Left forelimb (tissue), 1 donor: Measurements from ENCODE around the gene NEIL3.

Experiments
- DNase-seq: peaks from one replicate; pipeline ENCODE4 v3.0.0-alpha.2; 2018; ENCODE audit warnings: low spot score

Gene NEIL3, protein sequence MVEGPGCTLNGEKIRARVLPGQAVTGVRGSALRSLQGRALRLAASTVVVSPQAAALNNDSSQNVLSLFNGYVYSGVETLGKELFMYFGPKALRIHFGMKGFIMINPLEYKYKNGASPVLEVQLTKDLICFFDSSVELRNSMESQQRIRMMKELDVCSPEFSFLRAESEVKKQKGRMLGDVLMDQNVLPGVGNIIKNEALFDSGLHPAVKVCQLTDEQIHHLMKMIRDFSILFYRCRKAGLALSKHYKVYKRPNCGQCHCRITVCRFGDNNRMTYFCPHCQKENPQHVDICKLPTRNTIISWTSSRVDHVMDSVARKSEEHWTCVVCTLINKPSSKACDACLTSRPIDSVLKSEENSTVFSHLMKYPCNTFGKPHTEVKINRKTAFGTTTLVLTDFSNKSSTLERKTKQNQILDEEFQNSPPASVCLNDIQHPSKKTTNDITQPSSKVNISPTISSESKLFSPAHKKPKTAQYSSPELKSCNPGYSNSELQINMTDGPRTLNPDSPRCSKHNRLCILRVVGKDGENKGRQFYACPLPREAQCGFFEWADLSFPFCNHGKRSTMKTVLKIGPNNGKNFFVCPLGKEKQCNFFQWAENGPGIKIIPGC

DNA sequence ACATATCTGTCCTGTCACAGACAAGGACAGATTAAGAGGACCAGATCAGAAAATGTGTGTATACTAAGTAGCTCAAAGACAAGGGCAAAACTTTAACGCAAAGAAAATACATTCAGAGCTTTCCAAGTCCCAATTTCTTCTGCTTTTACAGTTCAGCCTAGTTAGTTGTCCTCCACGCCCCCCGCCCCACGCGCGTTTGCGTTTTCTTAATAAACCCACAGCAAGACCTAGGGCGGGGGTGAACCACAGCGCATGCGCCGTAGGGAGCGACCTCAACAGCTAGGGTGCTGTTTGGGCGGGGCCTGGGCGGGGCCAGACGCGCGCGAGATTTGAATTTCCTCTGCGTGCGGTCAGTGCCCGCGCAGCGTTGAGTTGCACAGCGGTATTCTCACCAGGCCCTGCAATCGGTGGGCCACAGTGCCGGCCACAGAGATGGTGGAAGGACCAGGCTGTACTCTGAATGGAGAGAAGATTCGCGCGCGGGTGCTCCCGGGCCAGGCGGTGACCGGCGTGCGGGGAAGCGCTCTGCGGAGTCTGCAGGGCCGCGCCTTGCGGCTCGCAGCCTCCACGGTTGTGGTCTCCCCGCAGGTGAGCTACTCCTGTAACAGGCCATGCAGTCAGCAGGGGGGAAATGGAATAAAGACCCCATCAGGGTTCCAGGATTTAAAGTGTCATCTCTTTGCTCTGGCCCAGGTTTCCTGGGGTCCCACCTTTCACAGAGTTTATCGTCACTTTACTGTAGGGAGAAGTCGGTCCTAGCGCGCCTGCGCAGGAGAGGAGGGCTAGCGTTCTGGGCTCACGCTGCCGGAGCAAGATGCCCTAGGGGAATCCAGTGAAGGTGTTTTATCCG, at the start of gene NEIL3:
TSS of gene NEIL3 (plus strand) at position 353 of the 850 bp plus-strand sequence. CDS start at position 433, 80 bp downstream.
- peak; percentile 92 for DNase-seq

DNA sequence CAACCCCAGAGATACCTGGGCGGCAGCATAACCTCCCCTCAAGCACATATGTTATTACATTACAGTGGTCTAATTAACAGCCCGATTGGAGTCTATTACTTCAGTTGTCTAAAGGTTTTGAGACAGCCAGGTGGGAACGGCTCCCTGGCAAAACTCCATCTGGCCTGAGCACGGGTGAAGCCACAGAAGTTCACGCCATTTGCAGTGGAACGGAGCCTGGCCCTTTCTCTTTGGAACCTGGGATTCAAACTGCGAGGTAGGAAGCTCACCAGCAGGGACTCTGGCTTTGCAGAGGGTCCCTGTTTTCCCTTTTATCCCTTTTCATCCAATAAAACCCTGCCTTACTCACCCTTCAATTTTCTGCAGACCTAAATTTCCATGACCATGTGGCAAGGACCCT, 45.9 kb upstream of the NEIL3 start:
- no peak for DNase-seq

DNA sequence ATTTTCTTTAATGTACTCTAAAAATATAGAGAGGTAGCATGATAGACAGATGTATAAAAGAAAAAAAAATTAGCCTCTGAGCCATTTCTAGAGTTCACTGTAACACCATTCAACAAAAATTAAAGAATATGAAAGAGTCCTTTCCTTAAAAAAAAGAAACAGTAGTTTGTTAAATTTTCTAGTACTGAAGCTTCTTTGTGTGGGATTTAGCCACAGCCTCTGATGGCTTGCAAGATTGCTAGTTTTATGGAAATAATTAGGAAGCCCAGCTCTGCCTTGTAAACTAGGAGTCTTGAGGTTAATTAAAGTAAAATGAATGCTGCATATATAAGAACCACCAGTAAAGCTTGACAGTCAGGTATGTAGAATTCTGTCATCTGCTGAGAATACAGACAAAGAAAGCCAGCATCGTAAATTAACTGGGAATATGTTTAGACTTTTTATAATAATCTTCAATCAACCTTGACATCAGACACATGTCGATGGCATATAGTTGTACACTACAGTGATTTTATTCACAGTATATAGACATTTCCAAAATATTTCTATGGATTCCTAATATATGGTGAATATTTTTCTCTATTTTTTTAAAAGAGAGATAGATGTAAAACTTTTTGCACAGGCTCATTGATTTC, 44.8 kb upstream of the NEIL3 start:
- DNase-seq, result no peak

- no peak for DNase-seq
Observed at GRCh38 chr4:177265729-177266128, 43.9 kb upstream of the NEIL3 start.

GRCh38 chr4:177266506-177266905, 43.2 kb upstream of the NEIL3 start:
- DNase-seq, result no peak

GRCh38 chr4:177267911-177268310, 41.8 kb upstream of the NEIL3 start:
- DNase-seq, result no peak

- DNase-seq, result no peak
Observed at GRCh38 chr4:177271091-177271490, 38.6 kb upstream of the NEIL3 start.

GRCh38 chr4:177271915-177272766, 37.5 kb upstream of the NEIL3 start:
- no peak for DNase-seq

DNA sequence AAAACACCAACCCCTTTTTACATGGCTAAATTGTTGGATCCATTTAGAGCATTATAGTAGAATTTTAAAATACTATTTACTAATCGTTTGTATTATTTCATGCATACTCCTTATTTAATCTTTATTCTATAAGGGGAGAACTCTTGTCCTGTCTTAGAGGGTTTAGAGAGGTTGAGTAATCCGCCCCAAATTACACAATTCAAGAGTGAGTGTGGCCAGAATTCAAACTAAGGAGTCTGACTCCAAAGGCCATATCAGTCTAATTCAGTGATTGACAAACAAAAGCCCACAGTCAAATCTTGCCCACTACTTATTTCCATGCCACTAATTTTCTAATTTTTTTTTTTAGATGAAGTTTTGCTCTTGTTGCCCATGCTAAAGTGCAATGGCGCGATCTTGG, 33.7 kb upstream of the NEIL3 start:
- no peak for DNase-seq

GRCh38 chr4:177281351-177281909, 28.2 kb upstream of the NEIL3 start:
- DNase-seq, result no peak

- DNase-seq, result no peak
Observed at GRCh38 chr4:177282284-177282835, 27.3 kb upstream of the NEIL3 start.

DNA sequence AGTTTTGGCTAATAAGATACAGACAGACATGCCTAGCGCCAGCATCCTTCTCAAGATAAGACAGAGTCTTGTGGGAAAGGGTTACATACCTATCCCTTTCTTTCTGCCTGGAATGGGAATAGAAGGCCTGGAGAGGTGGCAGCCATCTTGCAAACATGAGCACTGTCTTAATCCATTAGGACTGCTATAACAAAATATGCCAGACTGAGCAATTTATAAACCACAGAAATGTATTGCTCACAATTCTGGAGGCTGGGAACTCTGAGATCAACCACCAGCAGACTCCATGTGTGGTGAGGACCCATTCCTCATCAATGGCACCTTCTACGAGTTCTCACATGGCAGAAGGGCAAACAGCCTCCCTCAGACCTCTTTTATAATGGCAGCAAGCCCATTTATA, 26.5 kb upstream of the NEIL3 start:
- no peak for DNase-seq

- DNase-seq, result no peak
Observed at GRCh38 chr4:177285953-177286352, 23.7 kb upstream of the NEIL3 start.

- DNase-seq, result no peak
Observed at GRCh38 chr4:177287255-177287654, 22.4 kb upstream of the NEIL3 start.

DNA sequence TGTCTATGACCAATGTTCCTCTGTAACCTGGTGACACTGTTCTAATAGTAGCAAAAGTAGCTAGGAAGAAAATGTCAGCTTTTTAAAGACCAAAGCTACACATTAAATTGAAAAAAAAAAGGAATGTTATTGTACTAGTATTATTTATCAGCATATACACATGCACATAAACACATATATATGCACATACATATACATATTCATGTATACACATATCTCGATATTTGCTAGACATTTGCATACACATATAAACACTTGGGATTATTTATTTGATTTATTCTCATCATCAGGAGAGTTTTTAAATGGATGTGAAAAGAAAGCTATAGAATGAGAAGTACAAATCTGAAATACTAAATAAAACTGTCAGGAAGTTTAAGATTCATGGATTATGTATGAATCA, 21.3 kb upstream of the NEIL3 start:
- DNase-seq, result no peak

DNA sequence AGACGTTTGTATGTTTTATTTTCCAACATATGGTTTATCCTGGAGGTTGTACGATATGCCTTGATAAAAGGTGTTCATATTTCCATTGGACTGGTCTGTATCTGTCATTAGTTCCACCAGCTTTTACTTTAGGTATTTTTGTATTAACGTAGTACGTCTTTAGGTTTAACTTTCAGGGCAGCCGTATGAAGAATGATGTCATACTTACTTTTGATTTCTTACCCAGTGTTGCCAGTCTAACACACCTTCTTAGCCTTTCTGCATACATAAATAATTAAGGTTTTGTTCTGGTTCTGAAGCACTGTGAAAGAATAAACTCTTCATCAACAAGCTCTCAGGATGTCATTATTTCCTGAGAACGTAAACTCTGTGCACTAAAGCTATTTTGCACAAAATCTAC, 18.9 kb upstream of the NEIL3 start:
- DNase-seq, result no peak

DNA sequence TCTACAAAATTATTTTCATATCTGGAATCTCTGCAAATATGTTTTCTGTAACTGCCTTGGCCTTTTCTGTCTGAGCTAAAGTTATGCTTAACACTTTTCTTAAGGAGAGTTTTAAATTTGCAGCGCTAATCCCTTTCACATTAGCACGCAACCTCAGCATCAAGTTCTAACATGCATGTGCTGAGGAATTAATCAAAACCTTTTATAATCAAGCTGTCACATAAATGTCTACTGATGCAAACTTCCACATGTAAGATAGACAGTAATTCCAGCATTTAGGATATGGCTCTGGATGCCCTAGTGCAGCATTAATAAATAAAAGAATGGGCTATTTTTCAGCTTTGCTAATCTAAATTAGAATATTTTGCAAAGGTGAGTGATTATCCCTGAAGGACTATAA, 17.5 kb upstream of the NEIL3 start:
- DNase-seq, result no peak

GRCh38 chr4:177293208-177294033, 16.3 kb upstream of the NEIL3 start:
- no peak for DNase-seq

GRCh38 chr4:177297785-177298391, 11.8 kb upstream of the NEIL3 start:
- no peak for DNase-seq
